ENCODE results near the gene VTI1A.

Gene VTI1A

GRCh38 chr10:112634096-112634830, 187.2 kb downstream of the VTI1A start:
- no peak for DNase-seq (ENCODE audit: low spot score)

- no peak for DNase-seq (ENCODE audit: low spot score)
Measured at GRCh38 chr10:112637901-112638300, 190.9 kb downstream of the VTI1A start.

DNA sequence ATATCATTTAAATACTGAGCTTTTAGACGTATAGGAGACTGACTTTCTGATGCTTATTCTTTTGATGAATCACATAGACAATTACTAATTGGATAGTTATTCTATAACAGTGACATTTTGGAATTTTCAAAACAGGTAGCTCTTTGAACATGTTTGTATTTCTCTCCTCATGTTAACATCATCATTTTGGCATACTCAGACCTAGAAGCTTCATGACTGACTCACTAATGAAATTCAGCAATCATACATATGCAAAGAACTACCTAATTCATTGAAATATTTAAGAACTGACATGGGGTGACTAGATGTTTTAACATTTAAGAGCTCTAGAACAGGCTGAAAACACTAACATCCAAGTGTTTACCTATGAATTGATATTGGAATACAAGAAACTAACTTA, 192.3 kb downstream of the VTI1A start:
- DNase-seq (ENCODE audit: low spot score), result no peak

DNA sequence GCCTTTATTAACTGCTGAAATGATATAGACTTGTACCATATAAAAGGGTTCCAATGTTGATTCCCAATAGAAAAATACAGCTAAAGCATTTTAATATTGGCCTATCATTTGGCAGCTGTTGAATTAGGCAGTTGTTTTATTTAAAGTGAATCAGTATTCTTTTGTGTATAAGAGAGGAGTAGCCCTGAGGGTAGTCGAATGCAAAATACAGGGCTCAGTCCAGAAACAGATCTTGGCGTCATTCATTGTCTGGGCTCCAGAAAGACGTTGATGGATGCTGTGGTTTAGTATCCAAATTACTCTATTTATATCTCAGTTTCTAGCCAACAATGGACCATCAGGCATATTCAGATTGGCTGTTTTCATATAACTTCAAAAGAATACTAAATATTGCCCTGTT, 193.6 kb downstream of the VTI1A start:
- no peak for DNase-seq (ENCODE audit: low spot score)

DNA sequence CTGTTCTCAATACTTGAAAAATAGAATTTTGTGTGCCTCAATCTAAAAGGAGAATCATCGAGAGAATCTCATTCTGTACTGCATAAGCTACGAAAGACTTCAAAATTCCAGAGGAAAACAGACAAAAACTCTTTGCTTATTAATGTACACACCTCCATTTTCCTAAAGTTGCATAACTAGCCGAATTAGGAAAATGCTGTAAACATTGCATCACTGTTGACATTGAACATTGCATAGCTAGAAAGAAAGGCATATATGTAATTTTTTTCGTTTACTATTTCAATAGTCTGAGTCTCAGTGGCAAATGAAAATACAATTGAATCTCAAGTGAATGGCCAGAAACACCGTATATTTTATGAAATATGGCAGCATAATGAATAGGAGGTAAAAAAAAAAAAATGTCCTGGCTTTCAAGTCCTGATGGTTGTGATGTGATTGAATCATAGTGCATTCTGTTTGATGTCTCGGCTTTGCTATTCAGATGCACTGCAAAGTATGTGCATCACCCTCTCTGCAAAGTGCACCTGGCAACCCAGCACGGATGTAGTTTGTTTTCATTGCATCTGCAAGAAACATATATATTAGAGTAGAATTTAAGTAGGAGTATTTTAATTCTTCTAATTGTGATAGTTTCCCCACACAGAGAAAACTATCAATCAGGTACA, 196.7 kb downstream of the VTI1A start:
- no peak for DNase-seq (ENCODE audit: low spot score)

- DNase-seq (ENCODE audit: low spot score), result no peak
Measured at GRCh38 chr10:112644265-112644645, 197.2 kb downstream of the VTI1A start.

DNA sequence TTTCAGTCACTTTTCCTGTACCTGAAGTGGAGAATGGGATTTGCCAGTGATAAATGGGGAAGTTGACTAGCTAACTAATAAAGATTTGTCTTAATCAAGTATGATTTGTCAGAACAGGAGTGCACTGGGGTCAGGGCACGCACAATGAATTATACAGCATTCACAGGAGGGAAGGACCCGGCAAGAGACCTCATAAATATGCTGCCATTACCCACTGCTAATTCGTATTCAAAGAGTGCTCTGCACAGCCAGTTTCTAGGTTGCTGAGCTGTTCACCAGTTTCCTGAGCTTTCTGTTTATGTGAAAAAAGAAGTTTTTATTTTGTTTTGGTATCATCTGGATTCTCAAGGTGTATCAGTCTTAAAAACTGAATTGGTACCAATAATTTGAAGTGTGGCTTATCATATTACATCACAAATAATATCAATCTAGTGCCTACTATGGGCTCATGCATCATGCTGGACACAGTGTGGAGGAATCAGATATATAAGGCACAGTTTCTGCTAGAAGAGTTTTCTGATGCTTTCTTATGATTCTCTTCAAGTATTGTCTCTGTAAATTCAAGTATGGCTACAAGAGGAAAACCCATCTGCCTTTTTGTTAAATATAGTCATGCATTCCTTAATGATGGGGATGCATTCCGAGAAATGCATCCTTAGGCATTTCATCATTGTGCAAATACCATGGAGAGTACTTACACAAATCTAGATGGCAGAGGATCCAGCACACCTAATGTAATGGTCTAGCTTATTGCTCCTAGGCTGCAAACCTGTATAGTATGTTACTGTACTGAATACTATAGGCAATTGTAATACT, 202.2 kb downstream of the VTI1A start:
- DNase-seq (ENCODE audit: low spot score), result no peak

GRCh38 chr10:112649822-112650152, 202.8 kb downstream of the VTI1A start:
- DNase-seq (ENCODE audit: low spot score), result no peak

GRCh38 chr10:112650588-112651030, 203.6 kb downstream of the VTI1A start:
- no peak for DNase-seq (ENCODE audit: low spot score)

- no peak for DNase-seq (ENCODE audit: low spot score)
Measured at GRCh38 chr10:112653215-112653614, 206.2 kb downstream of the VTI1A start.

DNA sequence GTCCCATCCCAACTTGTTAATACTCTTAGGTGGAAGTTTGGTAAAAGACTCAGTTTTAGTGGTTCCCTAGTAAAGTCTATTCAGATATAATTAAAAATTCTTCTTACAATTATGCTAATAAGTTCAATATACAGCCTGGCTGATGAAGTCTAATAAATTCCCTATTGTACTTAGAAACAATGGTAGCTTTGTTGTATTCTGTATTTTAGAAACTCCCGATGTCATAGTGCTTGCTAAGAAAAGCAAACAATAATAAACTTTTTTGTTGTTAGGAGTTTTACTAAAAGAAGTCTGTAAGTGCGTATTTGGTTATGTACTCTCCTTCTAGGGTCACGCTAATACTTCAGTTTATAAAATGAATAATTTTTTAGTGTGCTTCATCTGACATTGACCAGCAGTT, 206.8 kb downstream of the VTI1A start:
- no peak for DNase-seq (ENCODE audit: low spot score)

DNA sequence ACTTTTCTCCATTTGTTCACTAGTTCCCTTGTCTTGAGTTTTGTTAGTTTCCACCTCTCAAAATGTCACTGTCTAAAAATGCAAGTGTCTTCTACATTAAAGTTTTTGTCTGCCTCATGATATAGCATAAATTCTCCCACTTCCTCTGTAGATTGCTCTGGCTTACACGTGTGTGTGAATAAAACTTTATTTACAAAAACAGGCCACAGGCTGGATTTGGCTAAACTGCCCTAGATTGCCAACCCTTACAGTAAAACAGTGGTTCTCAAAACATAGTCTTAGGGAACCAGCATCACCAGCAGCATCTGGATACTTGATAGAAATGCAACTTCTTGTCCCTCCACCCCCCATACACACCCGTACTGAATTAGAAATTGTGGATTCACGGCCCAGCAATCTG, 207.8 kb downstream of the VTI1A start:
- DNase-seq (ENCODE audit: low spot score), result no peak

DNA sequence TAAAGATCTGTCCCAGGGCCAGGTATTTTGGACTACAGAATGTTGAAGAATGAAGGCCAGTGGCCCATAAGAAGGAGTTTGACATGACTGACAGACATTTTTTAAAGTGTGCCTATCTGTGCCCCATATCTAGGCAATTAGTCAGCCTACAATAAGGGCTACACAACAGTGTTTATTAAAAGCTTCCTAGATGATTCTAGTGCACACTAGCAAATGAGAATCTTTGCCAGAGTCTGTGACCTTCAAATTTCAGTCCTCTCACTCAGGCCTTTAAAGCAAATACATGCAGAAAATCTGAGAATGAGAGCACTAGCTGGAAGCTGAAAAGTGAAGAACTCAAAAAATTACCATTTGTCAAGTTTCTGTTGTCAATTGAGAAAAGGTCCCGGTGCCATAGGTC, 208.7 kb downstream of the VTI1A start:
- no peak for DNase-seq (ENCODE audit: low spot score)

DNA sequence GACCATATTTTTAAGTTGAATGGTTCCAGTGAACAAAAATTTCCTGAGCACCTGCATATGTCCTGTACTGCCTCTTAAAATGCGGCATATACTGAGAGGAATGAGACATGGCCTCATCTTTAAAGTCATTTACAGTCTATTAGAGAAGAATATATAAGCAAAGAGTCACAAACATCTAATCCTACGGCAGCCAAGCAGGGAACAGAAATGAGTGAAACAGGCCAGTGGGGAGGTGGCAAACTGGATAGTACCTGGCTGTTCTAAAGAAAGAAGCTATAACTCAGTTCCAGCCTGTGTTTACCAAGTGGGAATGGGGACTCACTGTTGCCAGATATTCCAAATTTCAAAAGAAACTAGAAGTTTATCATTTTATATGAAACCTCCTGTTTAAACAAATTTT, 211.4 kb downstream of the VTI1A start:
- no peak for DNase-seq (ENCODE audit: low spot score)

DNA sequence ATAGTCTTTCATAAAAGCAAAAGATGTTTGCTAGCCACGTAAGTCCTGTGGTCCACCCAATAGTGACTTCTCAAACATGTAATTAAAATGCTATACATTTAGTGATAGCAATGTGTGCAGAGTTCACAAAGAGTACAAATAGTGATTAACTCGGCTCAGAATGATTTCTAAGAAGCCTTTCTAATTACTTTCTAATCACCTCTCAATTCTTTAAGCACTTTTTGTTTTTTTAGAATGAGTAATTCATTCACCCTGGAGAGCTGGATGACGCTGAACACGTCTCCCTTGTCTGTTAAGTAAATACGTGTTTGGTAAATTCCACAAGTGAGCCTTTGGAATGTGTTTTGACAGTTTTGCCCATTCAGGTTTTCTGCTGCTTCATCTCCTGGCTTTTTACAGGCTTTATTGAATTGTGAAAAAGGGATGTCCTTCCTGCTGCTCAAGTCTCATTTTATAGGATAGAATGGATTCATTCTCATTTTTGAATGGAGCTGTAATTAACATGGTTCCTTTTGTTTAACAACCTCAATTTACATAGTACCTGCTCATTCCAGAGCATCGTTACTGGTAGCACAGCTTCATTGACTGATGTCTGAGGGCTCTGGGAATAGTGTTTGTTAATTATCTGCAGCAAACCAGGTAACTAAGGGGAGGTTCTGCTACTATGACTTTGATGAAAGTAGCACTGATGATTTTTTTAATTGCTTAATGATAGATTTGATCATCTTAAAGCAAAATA, 212.1 kb downstream of the VTI1A start:
- DNase-seq (ENCODE audit: low spot score), result no peak

- no peak for DNase-seq (ENCODE audit: low spot score)
Measured at GRCh38 chr10:112663234-112664125, 216.5 kb downstream of the VTI1A start.

GRCh38 chr10:112666094-112666493, 219.1 kb downstream of the VTI1A start:
- no peak for DNase-seq (ENCODE audit: low spot score)

- no peak for DNase-seq (ENCODE audit: low spot score)
Measured at GRCh38 chr10:112669989-112670388, 223.0 kb downstream of the VTI1A start.

- no peak for DNase-seq (ENCODE audit: low spot score)
Measured at GRCh38 chr10:112671743-112672142, 224.7 kb downstream of the VTI1A start.

- DNase-seq (ENCODE audit: low spot score), result no peak
Measured at GRCh38 chr10:112672706-112673105, 225.7 kb downstream of the VTI1A start.

DNA sequence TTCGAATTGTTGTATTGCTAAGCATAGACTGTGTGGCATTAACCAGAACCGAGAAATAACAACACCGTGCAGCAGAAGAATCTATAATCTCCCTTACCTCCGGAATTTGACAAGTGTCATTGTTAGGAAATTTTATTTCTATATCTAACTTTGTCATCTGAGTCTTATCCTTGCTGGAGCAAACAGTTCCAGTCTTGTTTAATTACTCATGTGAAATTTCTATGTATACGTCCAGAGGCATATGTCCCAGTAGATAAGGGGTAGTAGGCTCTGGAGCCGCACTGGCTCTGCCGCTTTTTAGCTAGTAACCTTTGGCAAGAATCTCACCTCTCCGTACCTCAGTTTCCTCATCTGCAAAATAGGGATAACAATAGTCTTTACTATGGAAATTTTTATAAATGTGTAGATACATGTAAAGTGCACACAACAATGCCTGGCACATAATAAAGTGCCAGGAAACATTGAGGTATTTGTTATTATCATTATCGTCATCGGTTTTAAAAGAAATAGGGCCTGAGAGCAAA, 228.6 kb downstream of the VTI1A start:
- DNase-seq (ENCODE audit: low spot score), result no peak
